ENCODE data around the gene MOGAT3.

Gene MOGAT3

GRCh38 chr7:101159696-101160674, 40.9 kb downstream of the MOGAT3 start:
- DNase-seq: no peak

- DNase-seq: no peak
Measured at GRCh38 chr7:101156866-101157589, 43.8 kb downstream of the MOGAT3 start.

GRCh38 chr7:101156277-101156676, 44.6 kb downstream of the MOGAT3 start:
- no peak for DNase-seq

- DNase-seq: no peak
Measured at GRCh38 chr7:101155303-101155702, 45.5 kb downstream of the MOGAT3 start.

DNA sequence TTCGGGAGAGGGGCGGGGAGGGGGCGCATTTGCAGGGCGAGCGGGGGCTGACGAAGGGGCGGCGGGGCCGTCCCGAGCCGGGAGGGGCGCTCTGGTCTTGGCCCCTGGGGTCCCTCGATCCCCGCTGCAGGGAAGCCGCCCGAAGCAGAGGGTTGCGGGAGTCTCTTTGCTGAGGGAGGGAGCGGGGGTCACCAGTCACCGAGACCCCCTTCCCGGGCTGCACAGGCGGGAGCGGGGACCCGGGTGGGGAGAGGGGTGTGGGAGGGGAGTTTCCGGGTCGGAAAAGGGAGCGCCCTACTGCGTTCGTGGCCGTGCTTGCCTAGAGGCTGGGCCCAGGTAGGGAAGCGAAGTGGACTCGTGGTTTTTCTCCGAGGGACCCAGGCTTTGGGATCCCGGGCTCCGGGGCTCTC, 46.1 kb downstream of the MOGAT3 start:
- DNase-seq: no peak

DNA sequence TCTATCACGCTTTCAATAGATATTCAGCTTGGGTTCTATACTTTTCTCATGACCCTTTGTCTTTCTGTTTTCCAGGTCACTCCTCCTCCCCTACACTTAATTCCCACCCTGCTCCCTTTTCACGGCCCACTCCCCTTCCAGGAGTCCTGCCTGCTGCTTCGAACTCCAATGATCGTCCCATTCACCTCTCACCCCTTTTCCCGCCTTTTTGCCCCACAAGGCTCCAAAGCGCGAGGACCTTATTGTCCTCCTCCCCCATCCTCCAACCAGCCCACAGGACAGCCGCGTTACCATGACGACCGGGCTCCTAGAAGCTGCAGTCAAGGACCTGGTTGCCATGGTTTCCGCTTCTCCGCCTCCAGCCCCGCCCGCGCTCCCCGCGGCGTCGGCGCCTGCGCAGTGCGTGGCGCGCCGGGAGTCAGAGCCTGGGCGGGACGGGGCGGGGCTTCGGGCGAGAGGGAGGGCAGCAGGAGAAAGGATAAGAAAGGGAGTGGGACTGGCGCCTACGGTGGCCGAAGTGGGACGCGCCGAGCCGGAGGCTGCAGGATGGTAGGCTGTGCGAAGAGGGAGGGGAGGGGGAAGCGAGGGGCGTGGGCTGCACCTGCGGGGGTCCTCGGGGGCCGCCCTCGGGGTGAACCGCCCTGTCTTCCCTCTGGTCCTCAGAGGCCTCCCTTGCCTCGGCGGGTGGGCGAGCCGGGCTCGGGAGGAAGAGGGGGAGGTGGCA, 46.7 kb downstream of the MOGAT3 start, which contains the start of gene AP1S1:
Gene AP1S1, plus strand, starts transcription at position 508 of the 724 bp plus-strand sequence. Its CDS starts 39 bp downstream, at position 547.
- peak; percentile 95 for DNase-seq

- no peak for DNase-seq
Measured at GRCh38 chr7:101151908-101152651, 48.8 kb downstream of the MOGAT3 start.
